ENCODE results near the gene ZDHHC14. TPM values are rescaled to one million over a fixed set of nuclear protein-coding genes. Genes with fewer than 3 reads are reported as not detected.

The ZDHHC14 gene
- total and polyA plus RNA-seq, 3 donors from 2014 or later, result 28.5 to 74.9 (median 67.9) TPM

- no peaks in the 10 kb centered on the region for H3K27me3 ChIP-seq
- H3K4me1 ChIP-seq, result peaks cover 14% of the 10 kb centered on the region
- H3K4me3 ChIP-seq, result no peak overlapping the region
- H3K27ac ChIP-seq, result no peak overlapping the region
- H3K9me3 ChIP-seq, result no peaks in the 10 kb centered on the region
- no peak for DNase-seq
- intact Hi-C loops (cut with DNase I; ENCODE audit: low total_unique reads), result no loop called here
- 90 to 94% methylated on average over 11 of the region's 11 CpGs for WGBS, 2 donors
- TF ChIP-seq CTCF (IDR thresholded peaks at IDR 0.05) (no peak), POLR2A (IDR thresholded peaks at IDR 0.05) (no peak)
- no peaks in the 10 kb centered on the region for H3K36me3 ChIP-seq (ENCODE audit: low read depth, missing control alignments)
Measured at GRCh38 chr6:157432892-157433265, 51.9 kb downstream of the ZDHHC14 start.

- H3K36me3 ChIP-seq (ENCODE audit: low read depth, missing control alignments), result no peaks in the 10 kb centered on the region
- TF ChIP-seq CTCF (IDR thresholded peaks at IDR 0.05) (no peak), POLR2A (IDR thresholded peaks at IDR 0.05) (no peak)
- no peaks in the 10 kb centered on the region for H3K27me3 ChIP-seq
- DNase-seq, result no peak
- no peaks in the 10 kb centered on the region for H3K9me3 ChIP-seq
- H3K4me3 ChIP-seq, result no peak overlapping the region
- H3K27ac ChIP-seq, result no peak overlapping the region
- H3K4me1 ChIP-seq, result peaks cover 14% of the 10 kb centered on the region
- intact Hi-C loops (cut with DNase I; ENCODE audit: low total_unique reads), result no loop called here
- WGBS, 2 donors, result 77 to 95% methylated on average over 3 of the region's 3 CpGs
Measured at GRCh38 chr6:157433678-157434081, 52.7 kb downstream of the ZDHHC14 start.

- intact Hi-C loops (cut with DNase I; ENCODE audit: low total_unique reads), result no loop called here
- Histone ChIP-seq H3K27ac (peak overlapping the region; percentile 43 to 55), H3K27me3 (no peaks in the 10 kb centered on the region), H3K36me3 (ENCODE audit: low read depth, missing control alignments) (no peaks in the 10 kb centered on the region), H3K9me3 (no peaks in the 10 kb centered on the region), H3K4me3 (no peak overlapping the region), H3K4me1 (peaks cover 14% of the 10 kb centered on the region)
- DNase-seq, result peak; percentile 52
- WGBS, 2 donors, result 59 to 60% methylated on average over 13 of the region's 13 CpGs
- TF ChIP-seq POLR2A (IDR thresholded peaks at IDR 0.05), result no peak
- no peak for TF ChIP-seq CTCF (IDR thresholded peaks at IDR 0.05)
Measured at GRCh38 chr6:157434349-157435033, 53.5 kb downstream of the ZDHHC14 start.

- Histone ChIP-seq H3K36me3 (ENCODE audit: low read depth, missing control alignments) (no peaks in the 10 kb centered on the region), H3K4me3 (no peak overlapping the region), H3K9me3 (no peaks in the 10 kb centered on the region), H3K27me3 (no peaks in the 10 kb centered on the region), H3K4me1 (peaks cover 14% of the 10 kb centered on the region), H3K27ac (no peak overlapping the region)
- intact Hi-C loops (cut with DNase I; ENCODE audit: low total_unique reads), result no loop called here
- TF ChIP-seq POLR2A (IDR thresholded peaks at IDR 0.05), result no peak
- no peak for TF ChIP-seq CTCF (IDR thresholded peaks at IDR 0.05)
- DNase-seq, result no peak
- WGBS, 2 donors, result 66 to 72% methylated on average over 13 of the region's 13 CpGs
Measured at GRCh38 chr6:157436219-157436943, 55.4 kb downstream of the ZDHHC14 start.
